ENCODE results near the gene GPR155.

DNA sequence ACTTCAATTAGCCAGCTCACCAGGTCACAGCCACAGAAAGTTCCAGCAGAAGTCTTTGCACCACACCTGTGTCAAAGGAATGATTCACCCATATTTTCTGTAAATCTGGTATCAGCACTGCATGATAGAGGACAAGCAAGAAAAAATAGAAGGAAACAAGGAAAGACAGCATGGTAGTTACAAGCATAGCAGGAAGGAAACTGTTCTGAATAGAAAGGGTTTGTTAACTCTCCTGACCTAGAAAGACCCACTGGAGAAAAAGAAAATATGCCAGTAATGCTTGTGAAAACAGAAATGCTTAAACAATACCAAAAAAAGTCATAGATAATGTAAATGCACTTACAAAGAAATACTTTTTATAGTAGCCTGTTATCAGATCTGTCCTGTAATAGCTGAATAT, 50.5 kb downstream of the GPR155 start:
- TF ChIP-seq, protein P1, sequence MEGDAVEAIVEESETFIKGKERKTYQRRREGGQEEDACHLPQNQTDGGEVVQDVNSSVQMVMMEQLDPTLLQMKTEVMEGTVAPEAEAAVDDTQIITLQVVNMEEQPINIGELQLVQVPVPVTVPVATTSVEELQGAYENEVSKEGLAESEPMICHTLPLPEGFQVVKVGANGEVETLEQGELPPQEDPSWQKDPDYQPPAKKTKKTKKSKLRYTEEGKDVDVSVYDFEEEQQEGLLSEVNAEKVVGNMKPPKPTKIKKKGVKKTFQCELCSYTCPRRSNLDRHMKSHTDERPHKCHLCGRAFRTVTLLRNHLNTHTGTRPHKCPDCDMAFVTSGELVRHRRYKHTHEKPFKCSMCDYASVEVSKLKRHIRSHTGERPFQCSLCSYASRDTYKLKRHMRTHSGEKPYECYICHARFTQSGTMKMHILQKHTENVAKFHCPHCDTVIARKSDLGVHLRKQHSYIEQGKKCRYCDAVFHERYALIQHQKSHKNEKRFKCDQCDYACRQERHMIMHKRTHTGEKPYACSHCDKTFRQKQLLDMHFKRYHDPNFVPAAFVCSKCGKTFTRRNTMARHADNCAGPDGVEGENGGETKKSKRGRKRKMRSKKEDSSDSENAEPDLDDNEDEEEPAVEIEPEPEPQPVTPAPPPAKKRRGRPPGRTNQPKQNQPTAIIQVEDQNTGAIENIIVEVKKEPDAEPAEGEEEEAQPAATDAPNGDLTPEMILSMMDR (IDR thresholded peaks at IDR 0.05): no peak
- no peak for TF ChIP-seq POLR2A (IDR thresholded peaks at IDR 0.05)

All from Peyer's patch (tissue), 4 donors.